ENCODE measurements around the gene DLGAP1.

DLGAP1 gene

GRCh38 chr18:4374564-4374963 lies 80.5 kb downstream of the DLGAP1 start:
- no peaks in the 10 kb centered on the region for H3K27me3 ChIP-seq (ENCODE audit: low read depth, low read length)
- no peaks in the 10 kb centered on the region for H3K36me3 ChIP-seq (replicated peaks; ENCODE audit: low read depth, low read length)
- no peak overlapping the region for H2AFZ ChIP-seq (ENCODE audit: low read depth, low read length)
- no peak overlapping the region for H3K9ac ChIP-seq (ENCODE audit: low read length)
- no peak overlapping the region for H3K4me3 ChIP-seq (ENCODE audit: low read length)
- H4K20me1 ChIP-seq (ENCODE audit: insufficient read depth, low read length), result no peaks in the 10 kb centered on the region
- no peak overlapping the region for H3K27ac ChIP-seq (ENCODE audit: low read length)
- no peaks in the 10 kb centered on the region for H3K4me1 ChIP-seq (ENCODE audit: low read length)
- no peaks in the 10 kb centered on the region for H3K79me2 ChIP-seq (ENCODE audit: low read length)
- TF ChIP-seq EZH2phosphoT487 (IDR thresholded peaks at IDR 0.05; ENCODE audit: low read depth) (no peak), CTCF (IDR thresholded peaks at IDR 0.05; ENCODE audit: low read depth, low read length) (no peak)
- no peak overlapping the region for H3K4me2 ChIP-seq (ENCODE audit: low read length)
- H3K9me3 ChIP-seq (ENCODE audit: insufficient read depth, low read length), result no peaks in the 10 kb centered on the region

GRCh38 chr18:4369705-4370104 lies 85.4 kb downstream of the DLGAP1 start:
- Histone ChIP-seq H4K20me1 (ENCODE audit: insufficient read depth, low read length) (no peaks in the 10 kb centered on the region), H3K27me3 (ENCODE audit: low read depth, low read length) (no peaks in the 10 kb centered on the region), H3K36me3 (replicated peaks; ENCODE audit: low read depth, low read length) (no peaks in the 10 kb centered on the region), H3K79me2 (ENCODE audit: low read length) (no peaks in the 10 kb centered on the region), H2AFZ (ENCODE audit: low read depth, low read length) (no peak overlapping the region), H3K27ac (ENCODE audit: low read length) (no peak overlapping the region), H3K4me1 (ENCODE audit: low read length) (no peaks in the 10 kb centered on the region), H3K4me2 (ENCODE audit: low read length) (no peak overlapping the region), H3K9me3 (ENCODE audit: insufficient read depth, low read length) (no peaks in the 10 kb centered on the region), H3K9ac (ENCODE audit: low read length) (no peak overlapping the region), H3K4me3 (ENCODE audit: low read length) (no peak overlapping the region)
- no peak for TF ChIP-seq EZH2phosphoT487 (IDR thresholded peaks at IDR 0.05; ENCODE audit: low read depth)
- TF ChIP-seq CTCF (IDR thresholded peaks at IDR 0.05; ENCODE audit: low read depth, low read length), result no peak

GRCh38 chr18:4360221-4360715 lies 94.8 kb downstream of the DLGAP1 start:
- Histone ChIP-seq H3K36me3 (replicated peaks; ENCODE audit: low read depth, low read length) (no peaks in the 10 kb centered on the region), H3K4me3 (ENCODE audit: low read length) (no peak overlapping the region), H4K20me1 (ENCODE audit: insufficient read depth, low read length) (no peaks in the 10 kb centered on the region), H3K79me2 (ENCODE audit: low read length) (no peaks in the 10 kb centered on the region), H3K9ac (ENCODE audit: low read length) (no peak overlapping the region), H3K27ac (ENCODE audit: low read length) (no peak overlapping the region), H3K9me3 (ENCODE audit: insufficient read depth, low read length) (no peaks in the 10 kb centered on the region), H3K4me1 (ENCODE audit: low read length) (no peaks in the 10 kb centered on the region), H3K27me3 (ENCODE audit: low read depth, low read length) (no peaks in the 10 kb centered on the region), H3K4me2 (ENCODE audit: low read length) (no peak overlapping the region), H2AFZ (ENCODE audit: low read depth, low read length) (no peak overlapping the region)
- TF ChIP-seq CTCF (IDR thresholded peaks at IDR 0.05; ENCODE audit: low read depth, low read length) (no peak), EZH2phosphoT487 (IDR thresholded peaks at IDR 0.05; ENCODE audit: low read depth) (no peak)

- Histone ChIP-seq H3K36me3 (replicated peaks; ENCODE audit: low read depth, low read length) (no peaks in the 10 kb centered on the region), H3K4me1 (ENCODE audit: low read length) (peaks cover 7% of the 10 kb centered on the region; the same call in 1 of the 2 replicates), H3K27me3 (ENCODE audit: low read depth, low read length) (no peaks in the 10 kb centered on the region), H3K4me2 (ENCODE audit: low read length) (no peak overlapping the region), H3K79me2 (ENCODE audit: low read length) (no peaks in the 10 kb centered on the region), H3K9me3 (ENCODE audit: insufficient read depth, low read length) (no peaks in the 10 kb centered on the region), H3K27ac (ENCODE audit: low read length) (no peak overlapping the region), H4K20me1 (ENCODE audit: insufficient read depth, low read length) (no peaks in the 10 kb centered on the region), H2AFZ (ENCODE audit: low read depth, low read length) (no peak overlapping the region), H3K4me3 (ENCODE audit: low read length) (no peak overlapping the region), H3K9ac (ENCODE audit: low read length) (no peak overlapping the region)
- TF ChIP-seq CTCF (IDR thresholded peaks at IDR 0.05; ENCODE audit: low read depth, low read length) (no peak), EZH2phosphoT487 (IDR thresholded peaks at IDR 0.05; ENCODE audit: low read depth) (no peak)
Measured at GRCh38 chr18:4358618-4359017, 96.5 kb downstream of the DLGAP1 start.
